GM18517 (cell line): ENCODE results near the gene ZFP36L1.

Experiments
- ATAC-seq: cut with Tn5 transposase; IDR thresholded peaks from one replicate; pipeline ENCODE4 v1.9.1; 2021; ENCODE audit warnings: mild to moderate bottlenecking, moderate library complexity; ENCODE audit not compliant: unreplicated experiment

ZFP36L1 gene

GRCh38 chr14:68741839-68742470, 50.9 kb downstream of the ZFP36L1 start:
- peak; percentile 84 for ATAC-seq

GRCh38 chr14:68741477-68741791, 51.4 kb downstream of the ZFP36L1 start:
- no peak for ATAC-seq

- ATAC-seq = no peak
Observed at GRCh38 chr14:68740788-68741476, 51.9 kb downstream of the ZFP36L1 start.

- ATAC-seq = no peak
Observed at GRCh38 chr14:68739701-68740100, 53.2 kb downstream of the ZFP36L1 start.

GRCh38 chr14:68738559-68738958, 54.3 kb downstream of the ZFP36L1 start:
- no peak for ATAC-seq
